Measurements from ENCODE around the gene GPN2. TPM values are rescaled to one million over a fixed set of nuclear protein-coding genes. Genes with fewer than 3 reads are reported as not detected.
"Not testable (repeated sequence)": the region's sequence is repeated elsewhere in the genome, so short reads cannot be mapped to it uniquely, and the experiment has no call there.

GPN2 gene
- polyA plus RNA-seq, 3 donors, result 6.5 to 15.6 (median 8.3) TPM

GRCh38 chr1:26862781-26863684, 27.1 kb downstream of the GPN2 start, which contains the start of gene SFN:
Gene SFN, plus strand, starts transcription at chr1:26863149. Its CDS starts 64 bp downstream, at chr1:26863213.
- H3K27ac ChIP-seq (ENCODE audit: low read depth, low read length), result no peak within 1 kb of the TSS
- WGBS, 3 donors, result 77 to 88% (median 85%) methylated on average over 33 to 37 of the region's 37 CpGs

- H3K27ac ChIP-seq (ENCODE audit: low read depth, low read length), result no peak overlapping the region
- WGBS, 3 donors, result 78 to 91% (median 85%) methylated on average over 7 of the region's 7 CpGs
Measured at GRCh38 chr1:26861889-26862378, 28.1 kb downstream of the GPN2 start.

GRCh38 chr1:26861286-26861701, 28.8 kb downstream of the GPN2 start:
- no peak overlapping the region for H3K27ac ChIP-seq (ENCODE audit: low read depth, low read length)

GRCh38 chr1:26858891-26859640, 31.0 kb downstream of the GPN2 start:
- 84 to 91% (median 87%) methylated on average over 6 to 7 of the region's 7 CpGs for WGBS, 3 donors
- H3K27ac ChIP-seq (ENCODE audit: low read depth, low read length), result no peak overlapping the region

More at GRCh38 chr1:26861286-26861701, 28.8 kb downstream of the GPN2 start:
- WGBS, 3 donors, result 71 to 77% (median 73%) methylated on average over 5 of the region's 5 CpGs

GRCh38 chr1:26858160-26858559, 31.9 kb downstream of the GPN2 start:
- 64 to 79% (median 72%) methylated on average over 4 of the region's 4 CpGs for WGBS, 3 donors
- H3K27ac ChIP-seq (ENCODE audit: low read depth, low read length), result no peak overlapping the region

GRCh38 chr1:26857473-26858060, 32.5 kb downstream of the GPN2 start:
- H3K27ac ChIP-seq (ENCODE audit: low read depth, low read length), result no peak overlapping the region

GRCh38 chr1:26856604-26857469, 33.2 kb downstream of the GPN2 start:
- 84 to 88% (median 87%) methylated on average over 20 to 21 of the region's 21 CpGs for WGBS, 3 donors
- no peak overlapping the region for H3K27ac ChIP-seq (ENCODE audit: low read depth, low read length)

More at GRCh38 chr1:26857473-26858060, 32.5 kb downstream of the GPN2 start:
- 82 to 86% (median 86%) methylated on average over 8 of the region's 8 CpGs for WGBS, 3 donors

GRCh38 chr1:26856181-26856580, 33.9 kb downstream of the GPN2 start:
- H3K27ac ChIP-seq (ENCODE audit: low read depth, low read length), result no peak overlapping the region
- 90 to 93% (median 93%) methylated on average over 11 of the region's 11 CpGs for WGBS, 3 donors

- WGBS, 3 donors, result 93 to 98% (median 97%) methylated on average over 4 of the region's 4 CpGs
- no peak overlapping the region for H3K27ac ChIP-seq (ENCODE audit: low read depth, low read length)
Measured at GRCh38 chr1:26855636-26856035, 34.4 kb downstream of the GPN2 start.

GRCh38 chr1:26854906-26855305, 35.2 kb downstream of the GPN2 start:
- H3K27ac ChIP-seq (ENCODE audit: low read depth, low read length), result no peak overlapping the region
- WGBS, 3 donors, result 90 to 93% (median 93%) methylated on average over 5 of the region's 5 CpGs

- WGBS, 3 donors, result 96 to 97% (median 96%) methylated on average over 10 of the region's 10 CpGs
- no peak overlapping the region for H3K27ac ChIP-seq (ENCODE audit: low read depth, low read length)
Measured at GRCh38 chr1:26853600-26853999, 36.5 kb downstream of the GPN2 start.

GRCh38 chr1:26853156-26853555, 36.9 kb downstream of the GPN2 start:
- no peak overlapping the region for H3K27ac ChIP-seq (ENCODE audit: low read depth, low read length)
- 9 to 23% (median 19%) methylated on average over 3 of the region's 3 CpGs for WGBS, 3 donors

GRCh38 chr1:26852701-26853100, 37.4 kb downstream of the GPN2 start:
- 71 to 79% (median 78%) methylated on average over 9 of the region's 9 CpGs for WGBS, 3 donors
- no peak overlapping the region for H3K27ac ChIP-seq (ENCODE audit: low read depth, low read length)

GRCh38 chr1:26851106-26851684, 38.9 kb downstream of the GPN2 start:
- WGBS, 3 donors, result 88 to 91% (median 88%) methylated on average over 12 of the region's 12 CpGs
- no peak overlapping the region for H3K27ac ChIP-seq (ENCODE audit: low read depth, low read length)

- H3K27ac ChIP-seq (ENCODE audit: low read depth, low read length), result no peak overlapping the region
- 60 to 77% (median 69%) methylated on average over 10 of the region's 10 CpGs for WGBS, 3 donors
Measured at GRCh38 chr1:26848941-26849774, 40.9 kb downstream of the GPN2 start.

- WGBS, 3 donors, result 85 to 91% (median 88%) methylated on average over 10 of the region's 10 CpGs
- H3K27ac ChIP-seq (ENCODE audit: low read depth, low read length), result no peak overlapping the region
Measured at GRCh38 chr1:26848499-26848898, 41.6 kb downstream of the GPN2 start.

- H3K27ac ChIP-seq (ENCODE audit: low read depth, low read length), result not testable (repeated sequence)
- WGBS, 3 donors, result 90 to 92% (median 91%) methylated on average over 6 of the region's 6 CpGs
Measured at GRCh38 chr1:26847826-26848225, 42.3 kb downstream of the GPN2 start.

Data from adipose tissue (tissue), 3 donors.